Activated naive CD4-positive, alpha-beta T cell (primary cell): Measurements from ENCODE around the gene ATP2B3.

Source experiments
- DNase-seq, 4 experiments: peaks; one replicate each; lab custom pipeline; 2025; lab: John Stamatoyannopoulos, UW

Gene ATP2B3

DNA sequence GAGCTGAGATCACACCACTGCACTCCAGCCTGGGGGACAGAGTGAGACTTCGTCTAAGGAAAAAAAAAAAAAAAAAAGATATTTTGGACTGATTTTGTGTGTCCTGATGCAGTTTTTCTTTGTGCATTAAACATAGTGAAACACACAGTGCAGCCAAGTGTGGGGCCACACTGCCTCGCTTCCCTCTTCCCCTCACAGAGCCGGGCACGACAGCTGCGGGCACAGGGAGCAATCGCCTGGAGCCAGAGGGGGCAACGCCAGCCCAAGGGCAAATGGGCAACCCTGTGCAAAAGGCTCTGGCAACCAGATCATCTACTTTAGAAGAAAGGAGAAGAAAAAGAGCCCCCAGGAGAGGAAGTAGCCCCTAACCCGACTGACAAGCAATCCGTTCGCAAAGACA, 95.0 kb downstream of the ATP2B3 start:
- DNase-seq, result no peak

DNA sequence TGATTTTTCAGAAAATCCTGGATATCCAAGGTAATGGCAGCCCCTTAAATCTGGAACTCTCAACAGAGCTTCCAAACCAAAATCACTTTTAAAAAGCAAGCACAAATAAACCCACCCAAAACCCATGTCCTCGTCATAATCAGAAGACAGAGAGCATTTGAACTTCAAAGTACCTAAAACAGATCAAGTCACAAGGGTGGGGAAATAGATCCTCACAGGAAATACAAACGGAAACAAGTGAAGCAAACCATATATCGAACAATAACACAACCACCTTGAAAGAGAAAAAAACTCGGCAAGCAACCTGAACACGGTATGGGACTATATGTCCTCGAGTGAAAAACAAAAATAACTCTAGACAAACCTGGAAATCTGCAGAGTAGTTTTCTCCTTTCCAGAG, 97.4 kb downstream of the ATP2B3 start:
- DNase-seq, result no peak

DNA sequence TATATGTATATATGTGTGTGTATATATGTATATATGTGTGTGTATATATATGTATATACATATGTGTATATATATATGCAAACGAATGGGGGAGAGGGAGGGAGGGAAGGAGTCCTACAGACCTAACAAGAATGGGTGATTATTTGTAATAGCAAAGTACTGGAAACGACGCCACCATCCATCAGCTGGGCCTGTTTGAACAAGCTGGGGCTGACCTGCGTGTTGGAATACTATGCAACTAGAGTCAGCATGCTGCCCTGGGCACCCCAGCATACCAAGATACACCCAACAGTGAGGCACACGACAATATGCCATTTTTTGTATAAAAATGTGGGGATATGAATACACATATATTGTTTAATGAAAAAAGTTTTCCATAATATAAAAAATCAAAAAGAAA, 103.1 kb downstream of the ATP2B3 start:
- no peak for DNase-seq

DNA sequence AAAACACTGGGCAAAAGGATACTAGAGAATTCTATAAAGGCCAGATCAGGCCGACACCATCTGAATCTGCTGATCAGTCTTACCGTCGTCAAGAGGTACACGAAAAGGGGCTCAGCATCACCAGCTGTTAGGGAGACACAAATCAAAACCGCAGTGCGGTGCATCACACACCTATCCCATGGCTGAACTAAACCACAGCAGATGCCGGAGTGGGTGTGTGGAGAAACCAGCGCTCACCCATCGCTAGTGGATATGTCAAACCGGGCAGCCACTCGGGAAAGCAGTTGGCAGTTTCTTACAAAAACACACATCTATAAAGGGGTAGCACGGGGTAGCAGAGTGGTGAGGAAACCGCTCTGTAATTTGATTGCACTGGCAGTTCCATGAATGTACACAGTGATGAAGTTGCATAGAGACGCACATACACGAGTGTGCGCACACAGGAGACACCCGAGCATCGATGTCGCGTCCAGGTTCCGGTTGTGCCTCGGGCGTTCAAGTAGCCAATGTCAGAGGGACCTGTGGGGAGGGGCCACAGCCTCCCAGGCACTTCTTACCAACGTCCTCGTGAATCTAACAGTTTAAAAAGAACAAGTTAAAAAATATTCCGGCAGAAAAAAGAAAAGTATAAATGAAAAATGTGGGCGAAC, 104.6 kb downstream of the ATP2B3 start:
- DNase-seq, result no peak

DNA sequence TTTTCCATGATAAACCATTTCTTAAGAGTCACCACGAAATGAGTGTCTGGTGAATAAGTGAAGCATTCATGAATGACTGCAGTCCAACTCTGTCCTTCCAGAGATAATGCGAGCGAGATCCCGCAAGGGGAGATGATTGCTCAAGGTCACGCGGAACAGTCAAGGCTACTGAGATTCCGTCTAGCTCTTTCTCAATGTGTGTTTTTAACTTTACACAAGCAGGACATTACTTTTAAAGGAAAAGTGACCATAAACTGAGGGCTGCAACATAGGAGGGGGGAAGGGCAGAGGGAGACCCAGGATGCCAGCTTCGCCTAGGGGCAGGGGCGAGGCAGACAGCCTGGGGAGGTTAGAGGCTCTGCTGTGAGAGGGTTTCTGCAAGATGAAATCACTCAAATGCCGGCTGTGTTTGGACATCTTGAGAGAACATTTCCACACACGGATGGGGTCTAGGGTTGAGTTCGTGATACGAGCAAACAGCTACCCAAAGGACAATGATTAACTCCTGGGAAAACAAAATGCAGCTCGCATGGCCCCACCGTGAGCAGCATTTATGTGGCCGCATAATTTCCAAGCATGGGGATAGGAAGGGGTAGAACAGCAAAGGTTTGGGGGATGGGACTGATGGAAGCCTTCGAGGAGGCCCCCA, 105.3 kb downstream of the ATP2B3 start:
- DNase-seq, result no peak

DNA sequence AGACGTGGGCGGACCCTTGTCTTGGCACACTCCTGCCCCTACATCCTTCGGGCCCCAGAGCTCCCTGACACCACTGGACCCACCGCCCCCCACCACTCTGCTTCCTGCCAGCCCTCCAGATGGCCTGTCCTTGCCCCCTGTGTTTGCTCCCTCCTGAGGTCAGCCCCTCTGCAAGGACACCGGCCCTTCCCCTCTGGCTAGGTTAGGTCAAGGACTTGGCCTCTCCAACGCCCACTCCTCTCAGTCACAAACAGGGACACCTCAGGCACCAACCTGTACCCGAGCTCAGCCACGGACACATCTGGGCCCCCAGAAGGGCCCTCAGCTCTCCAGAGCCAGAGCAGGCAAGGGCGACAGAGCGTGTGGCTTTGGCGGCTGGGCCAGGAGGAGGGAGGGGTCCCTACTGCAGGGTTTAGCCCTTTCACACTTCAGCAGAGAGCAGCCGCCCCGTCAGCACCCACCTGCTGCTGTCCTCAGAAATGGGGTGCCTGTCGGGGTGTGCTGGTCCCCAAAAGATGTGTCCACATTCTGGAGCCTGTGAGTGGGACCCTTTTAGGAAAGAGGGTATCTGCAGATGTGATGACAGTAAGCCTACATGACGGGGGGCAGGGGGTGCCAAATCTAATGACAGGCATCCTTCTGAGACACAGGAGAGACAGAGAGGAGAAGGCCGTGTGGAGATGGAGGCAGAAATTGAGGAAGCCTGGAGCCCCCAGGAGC, 106.0 kb downstream of the ATP2B3 start:
- DNase-seq, result no peak

DNA sequence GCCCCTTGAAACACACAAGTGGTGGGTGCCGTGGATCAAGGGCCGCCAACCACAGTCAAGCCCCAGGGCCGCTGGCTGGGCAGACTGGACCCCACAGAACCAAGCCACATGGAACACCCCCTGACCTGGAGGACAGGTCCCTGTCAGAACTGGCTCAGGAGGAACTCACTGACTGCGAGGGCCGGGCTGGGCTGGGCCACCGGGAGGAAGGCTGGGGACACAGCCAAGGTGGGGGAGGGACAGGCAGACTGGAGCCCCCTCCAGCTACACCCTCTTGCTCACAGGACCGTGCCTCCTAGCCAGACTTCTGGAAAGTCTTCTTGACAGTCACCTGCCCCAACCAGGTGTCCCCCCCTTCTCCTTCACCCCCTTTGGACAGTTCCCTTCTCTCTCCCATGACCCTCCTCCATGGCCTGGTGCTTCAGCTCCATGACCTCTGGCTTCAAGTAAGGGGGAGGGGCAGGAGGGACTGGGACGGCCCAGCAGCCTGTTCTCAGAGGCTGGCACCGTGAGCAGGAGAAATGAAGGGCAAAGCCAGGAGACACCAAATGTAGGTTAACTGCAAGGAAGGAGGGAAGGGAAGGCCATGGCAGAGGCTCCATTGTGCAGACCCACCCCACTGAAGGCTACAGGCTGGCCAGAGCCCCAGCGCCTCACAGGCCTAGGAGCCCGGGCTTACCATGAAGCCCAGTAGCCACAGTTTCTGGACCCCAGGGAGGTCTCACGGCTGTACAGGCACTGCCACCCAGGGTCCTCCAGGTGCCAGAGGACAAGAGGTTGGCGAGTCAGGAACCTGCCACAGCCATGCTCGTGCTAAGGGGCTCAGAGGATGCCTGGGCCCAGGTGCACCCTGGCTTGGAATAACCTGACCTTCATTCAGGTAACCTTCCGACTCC, 107.0 kb downstream of the ATP2B3 start:
- DNase-seq, result no peak

DNA sequence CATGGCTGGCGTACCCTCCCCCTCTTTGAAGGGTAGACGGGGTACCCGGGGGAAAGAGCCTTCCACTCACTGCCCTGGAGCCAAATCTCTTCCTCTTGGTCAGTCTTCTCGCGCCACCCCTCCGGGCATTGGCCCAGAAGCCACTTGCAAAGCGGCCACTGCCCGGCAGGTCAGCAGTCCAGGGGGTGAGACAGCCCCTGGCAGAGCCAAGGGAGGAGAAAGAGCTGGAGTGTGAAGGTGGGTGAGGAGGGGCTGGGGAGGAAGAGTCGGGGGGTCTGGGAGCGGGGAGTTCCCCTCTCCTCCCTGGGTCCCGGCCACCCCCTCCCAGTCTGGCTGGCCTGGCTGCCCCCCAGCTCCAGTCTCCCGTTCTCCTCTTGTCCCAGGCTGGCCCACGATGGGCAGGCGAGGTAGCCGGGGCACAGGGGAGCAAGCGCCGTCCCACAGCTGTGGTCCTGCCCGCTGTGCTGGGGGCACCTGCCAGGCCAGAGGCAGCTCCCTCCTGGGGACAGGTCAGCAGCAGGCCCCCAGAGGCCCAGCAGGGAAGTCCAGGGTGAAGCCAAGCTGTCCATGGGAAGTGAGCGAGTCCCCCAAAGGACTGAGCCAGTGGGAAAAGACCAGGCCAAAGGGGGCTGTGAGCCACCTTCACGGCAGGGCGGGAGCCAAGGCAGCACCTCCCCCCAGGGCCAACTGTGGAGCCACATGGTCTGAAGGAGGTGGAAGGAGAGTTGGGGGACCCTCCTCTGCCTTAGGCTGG, 108.0 kb downstream of the ATP2B3 start:
- no peak for DNase-seq

DNA sequence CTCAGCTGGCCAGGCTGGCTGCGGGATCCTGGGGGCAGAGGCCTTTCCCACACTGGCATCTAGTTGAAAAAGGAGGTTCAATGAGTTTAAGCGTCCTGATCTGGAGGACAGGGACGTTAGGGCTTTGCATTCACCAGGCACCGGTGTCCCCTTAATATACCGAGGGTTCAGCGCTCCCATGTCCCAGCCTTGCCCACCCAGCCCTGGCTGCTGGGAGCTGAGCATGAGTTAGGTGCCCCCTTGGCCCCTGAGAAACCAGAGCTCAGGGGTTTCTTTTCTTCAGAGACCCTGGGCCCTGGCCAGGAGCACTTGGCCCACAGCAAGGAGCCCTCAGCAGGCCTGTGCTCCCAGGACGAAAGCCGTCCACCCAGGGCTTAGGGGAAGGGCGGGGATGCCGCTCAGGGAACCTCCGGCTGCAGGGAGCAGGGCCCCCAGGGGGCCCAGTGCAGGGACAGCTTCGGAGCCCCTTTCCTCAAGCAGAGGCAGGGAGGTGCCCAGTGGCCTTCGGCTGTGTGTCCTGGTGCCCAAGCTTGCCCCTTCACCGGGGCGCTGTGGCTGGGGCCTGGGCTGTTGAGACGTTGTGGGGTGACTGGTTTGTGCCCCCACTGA, 108.7 kb downstream of the ATP2B3 start:
- DNase-seq, result no peak

DNA sequence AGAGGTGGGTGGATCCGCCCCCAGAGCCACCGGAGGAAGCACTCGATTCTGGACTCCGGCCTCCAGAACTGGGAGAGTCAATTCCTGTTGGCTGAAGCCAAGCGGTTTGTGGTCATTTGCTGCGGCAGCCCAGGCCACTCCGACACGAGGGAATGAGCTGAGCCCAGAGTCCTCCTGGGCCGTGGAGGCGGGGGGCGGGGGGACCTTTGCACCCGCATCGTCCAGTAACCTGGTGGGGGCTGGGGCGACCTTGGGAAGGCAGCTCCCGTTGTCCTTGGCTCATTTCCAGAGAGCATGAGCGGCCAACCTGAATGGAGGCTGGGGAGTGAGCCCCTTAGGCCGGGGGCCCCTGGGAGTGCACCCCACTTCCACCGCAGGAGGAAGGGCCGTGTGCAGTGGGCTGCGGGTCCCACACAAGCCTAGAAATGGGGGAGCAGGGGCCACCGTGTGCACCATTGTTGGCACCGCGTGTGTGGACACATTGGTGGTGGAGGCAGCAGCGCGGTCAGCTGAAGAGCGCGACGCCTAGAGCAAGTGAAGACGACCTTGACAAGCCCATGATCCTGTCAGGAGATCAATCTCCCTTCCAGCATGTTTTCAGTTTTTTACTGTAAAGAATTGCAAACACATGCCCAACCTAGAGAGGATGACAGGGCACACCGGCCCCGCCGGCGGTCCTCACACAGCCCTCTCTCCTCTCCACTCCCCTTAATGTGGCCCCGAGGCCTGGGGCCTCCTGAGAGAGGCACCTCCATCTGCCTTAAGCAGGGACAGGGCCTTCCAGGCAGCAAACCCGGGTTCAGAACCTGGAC, 109.6 kb downstream of the ATP2B3 start:
- DNase-seq, result no peak

DNA sequence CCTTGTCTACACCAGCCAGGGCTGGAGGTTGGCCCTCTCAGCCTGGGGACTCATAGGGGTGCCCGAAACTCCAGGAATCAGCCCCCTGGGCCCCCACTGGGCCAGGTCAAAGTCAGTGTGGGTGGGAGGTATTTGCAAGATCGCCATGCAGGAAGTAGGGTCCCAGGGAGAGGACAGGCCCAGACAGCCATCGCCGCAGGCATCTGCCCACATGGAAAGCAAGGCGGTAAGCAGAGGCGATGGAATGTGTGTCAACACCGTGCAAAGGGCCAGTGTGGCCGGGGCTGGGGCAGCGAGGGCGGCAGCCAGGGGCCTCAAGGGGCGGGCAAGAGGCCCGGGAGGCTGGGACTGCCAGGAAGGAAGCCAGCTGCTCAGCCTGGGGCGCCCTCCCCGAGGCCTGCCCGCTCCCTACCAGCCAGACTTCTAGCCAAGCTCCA, 110.3 kb downstream of the ATP2B3 start:
- DNase-seq, result no peak

DNA sequence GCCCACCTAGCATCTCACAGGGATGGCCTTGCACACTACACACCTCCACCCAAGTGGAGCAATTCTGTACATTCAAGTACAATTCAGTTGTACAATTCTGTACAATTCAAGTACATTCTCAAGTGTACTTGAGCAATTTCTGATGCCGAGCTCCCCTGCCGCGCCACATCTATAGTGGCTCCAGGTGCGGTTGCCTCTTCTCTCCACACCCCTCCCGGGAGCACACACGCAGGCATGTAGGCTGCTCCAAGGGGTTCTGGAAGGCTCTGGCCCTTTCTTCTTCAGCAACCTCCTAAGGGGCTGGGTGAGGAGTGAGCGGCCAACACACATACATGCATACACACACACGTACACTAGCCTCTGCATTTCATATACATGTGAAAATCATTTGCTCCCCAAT, 110.7 kb downstream of the ATP2B3 start:
- no peak for DNase-seq

DNA sequence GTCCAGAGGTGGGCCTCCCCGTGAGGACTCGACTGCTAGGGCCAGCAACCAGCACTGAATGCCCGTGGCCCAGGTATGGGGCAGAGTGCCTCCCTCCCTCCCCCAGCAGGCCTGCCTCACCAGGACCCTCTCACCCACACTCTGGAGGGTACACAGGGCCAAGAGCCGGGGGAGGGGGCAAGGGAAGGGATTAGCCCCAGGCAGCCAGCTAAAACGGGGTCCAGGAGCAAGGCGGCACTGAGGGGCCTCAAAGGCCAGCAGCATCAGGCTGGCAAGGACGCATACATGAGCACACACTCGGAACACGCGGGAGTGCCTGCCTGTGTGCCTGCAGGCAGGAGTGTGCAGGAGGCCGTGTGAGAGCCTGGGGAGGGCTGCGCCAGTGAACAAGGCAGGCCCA, 111.2 kb downstream of the ATP2B3 start:
- DNase-seq, result no peak

DNA sequence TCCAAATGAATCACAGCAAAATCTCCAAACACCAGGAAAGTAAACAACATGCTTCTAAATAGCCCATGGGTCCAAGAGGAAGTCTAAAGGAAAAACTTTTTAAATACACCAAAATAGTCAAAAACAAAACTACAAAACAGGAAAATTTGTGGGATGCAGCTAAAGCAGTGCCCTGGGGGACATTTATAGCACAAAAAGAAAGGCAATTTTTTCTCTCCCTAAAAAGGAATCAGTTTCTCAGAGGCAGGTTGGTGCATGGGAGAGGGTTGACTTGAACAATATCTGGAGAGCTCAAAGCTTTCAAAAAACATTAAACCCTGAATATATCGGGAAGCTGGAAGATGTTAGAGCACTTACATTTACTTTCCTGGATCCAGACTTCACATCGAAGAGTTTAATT, 113.9 kb downstream of the ATP2B3 start:
- no peak for DNase-seq

DNA sequence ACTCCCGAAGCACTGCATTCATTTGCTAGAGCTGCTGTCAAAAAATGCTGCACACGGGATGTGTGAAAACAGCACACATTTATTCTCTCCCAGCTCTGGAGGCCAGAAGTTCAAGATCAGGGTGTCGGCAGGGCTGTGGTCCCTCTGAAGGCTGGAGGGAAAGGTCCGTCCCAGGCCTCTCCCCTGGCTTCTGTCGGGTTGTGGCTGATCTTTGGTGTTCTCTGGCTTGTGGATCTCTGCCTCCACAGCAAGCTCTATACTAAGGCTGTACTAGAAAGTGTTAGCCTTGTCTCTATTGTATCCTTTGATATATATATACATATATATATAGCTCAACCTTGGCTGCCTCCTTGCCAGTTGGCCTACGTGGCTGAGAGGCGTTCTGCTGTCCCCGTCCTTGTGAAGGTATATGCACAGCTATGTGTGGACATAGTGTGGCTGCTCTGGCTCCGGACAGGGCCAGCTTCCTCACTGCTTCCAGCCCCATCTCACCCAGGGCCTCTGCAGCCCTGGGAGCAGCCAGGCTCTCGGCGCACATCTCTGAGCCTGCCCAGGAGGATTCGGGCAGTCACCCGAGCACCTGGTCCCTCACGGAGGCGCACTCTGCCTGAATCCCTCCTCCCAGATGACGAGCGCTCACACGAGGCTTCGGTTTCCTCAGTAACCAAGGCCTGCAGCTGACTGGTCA, 114.6 kb downstream of the ATP2B3 start:
- DNase-seq, result no peak
